H9 (cell line): Measurements from ENCODE around the gene PLCB1. TPM values are rescaled to one million over a fixed set of nuclear protein-coding genes. Genes with fewer than 3 reads are reported as not detected.

Experiments
- DNase-seq: peaks from one replicate; pipeline ENCODE4 v3.0.0-alpha.2; 2017
- H2AFZ ChIP-seq: one replicate; pipeline ENCODE4 v1.6.1; 2013; ENCODE audit warnings: mild to moderate bottlenecking, low read length, control low read depth, moderate library complexity
- H2AK5ac ChIP-seq: 2 replicates; pipeline ENCODE4 v1.6.1; 2013; ENCODE audit warnings: low read length, control low read depth, mixed read lengths; ENCODE audit not compliant: insufficient read length
- H2BK120ac ChIP-seq: one replicate; pipeline ENCODE4 v1.6.1; 2013; ENCODE audit warnings: low read depth, mild to moderate bottlenecking, low read length, control low read depth, inconsistent platforms; ENCODE audit not compliant: poor library complexity, severe bottlenecking
- H2BK12ac ChIP-seq: 2 replicates; pipeline ENCODE4 v1.6.1; 2013; ENCODE audit warnings: low read length, control low read depth, mixed read lengths, low read depth; ENCODE audit not compliant: insufficient read length
- H2BK15ac ChIP-seq: 2 replicates; pipeline ENCODE4 v1.6.1; 2013; ENCODE audit warnings: low read depth, low read length, control low read depth
- H2BK20ac ChIP-seq: one replicate; pipeline ENCODE4 v1.6.1; 2013; ENCODE audit warnings: low read depth, mild to moderate bottlenecking, low read length, control low read depth, inconsistent platforms; ENCODE audit not compliant: poor library complexity, severe bottlenecking
- H2BK5ac ChIP-seq: 2 replicates; pipeline ENCODE4 v1.6.1; 2013; ENCODE audit warnings: low read length, control low read depth, mixed read lengths; ENCODE audit not compliant: insufficient read length
- H3K14ac ChIP-seq: 2 replicates; pipeline ENCODE4 v1.6.1; 2013; ENCODE audit warnings: low read length, control low read depth; ENCODE audit not compliant: insufficient read depth
- H3K18ac ChIP-seq: 2 replicates; pipeline ENCODE4 v1.6.1; 2013; ENCODE audit warnings: low read depth, mild to moderate bottlenecking, mixed read lengths, low read length, control low read depth; ENCODE audit not compliant: insufficient read length
- H3K23ac ChIP-seq: 2 replicates; pipeline ENCODE4 v1.6.1; 2013; ENCODE audit warnings: low read length, control low read depth, mixed read lengths, low read depth; ENCODE audit not compliant: insufficient read length
- H3K23me2 ChIP-seq: 2 replicates; pipeline ENCODE4 v1.6.1; 2013; ENCODE audit warnings: low read depth, mild to moderate bottlenecking, mixed read lengths, low read length, control low read depth; ENCODE audit not compliant: insufficient read length, poor library complexity, severe bottlenecking
- H3K27ac ChIP-seq: 2 replicates; pipeline ENCODE4 v1.5.1; 2013; ENCODE audit warnings: low read length, control low read depth, mixed read lengths, low read depth; ENCODE audit not compliant: insufficient read length
- H3K27me3 ChIP-seq: 2 replicates; pipeline ENCODE4 v1.6.1; 2013; ENCODE audit warnings: low read length, control low read depth, inconsistent platforms; ENCODE audit not compliant: insufficient read depth
- H3K4ac ChIP-seq: 2 replicates; pipeline ENCODE4 v1.6.1; 2013; ENCODE audit warnings: low read depth, mild to moderate bottlenecking, control low read depth, inconsistent platforms, low read length, moderate library complexity
- H3K4me1 ChIP-seq: 2 replicates; pipeline ENCODE4 v1.6.1; 2013; ENCODE audit warnings: low read length, control low read depth, inconsistent platforms; ENCODE audit not compliant: insufficient read depth
- H3K4me2 ChIP-seq: 2 replicates; pipeline ENCODE4 v1.6.1; 2013; ENCODE audit warnings: low read length, control low read depth, mixed read lengths; ENCODE audit not compliant: insufficient read length, insufficient read depth
- H3K56ac ChIP-seq: 2 replicates; pipeline ENCODE4 v1.6.1; 2013; ENCODE audit warnings: low read depth, mild to moderate bottlenecking, mixed read lengths, low read length, control low read depth; ENCODE audit not compliant: insufficient read length
- H3K79me1 ChIP-seq: 2 replicates; pipeline ENCODE4 v1.6.1; 2013; ENCODE audit warnings: low read depth, mild to moderate bottlenecking, moderate library complexity, low read length, control low read depth, inconsistent platforms; ENCODE audit not compliant: insufficient read depth, poor library complexity, severe bottlenecking
- H3K79me2 ChIP-seq: 2 replicates; pipeline ENCODE4 v1.6.1; 2013; ENCODE audit warnings: low read length, control low read depth, inconsistent platforms; ENCODE audit not compliant: insufficient read depth
- H3K9ac ChIP-seq: 2 replicates; pipeline ENCODE4 v1.6.1; 2013; ENCODE audit warnings: low read length, control low read depth, mixed read lengths; ENCODE audit not compliant: insufficient read length; ENCODE audit errors: extremely low read depth
- H3K9me3 ChIP-seq: one replicate; pipeline ENCODE4 v1.6.1; 2013; ENCODE audit warnings: low read depth, low read length, inconsistent platforms; ENCODE audit not compliant: control insufficient read depth
- H3T11ph ChIP-seq: one replicate; pipeline ENCODE4 v1.6.1; 2013; ENCODE audit warnings: mild to moderate bottlenecking, low read length, control low read depth, inconsistent platforms
- H4K20me1 ChIP-seq: one replicate; pipeline ENCODE4 v1.6.1; 2013; ENCODE audit not compliant: control insufficient read depth, insufficient read length, insufficient read depth
- H4K5ac ChIP-seq: 2 replicates; pipeline ENCODE4 v1.6.1; 2013; ENCODE audit warnings: low read depth, mild to moderate bottlenecking, mixed read lengths, low read length, control low read depth; ENCODE audit not compliant: insufficient read length
- H4K8ac ChIP-seq: replicated peaks from 2 replicates; pipeline ENCODE4 v1.6.1; 2013; ENCODE audit warnings: low read length, control low read depth, mixed read lengths, low read depth; ENCODE audit not compliant: insufficient read length
- H4K91ac ChIP-seq: 2 replicates; pipeline ENCODE4 v1.6.1; 2013; ENCODE audit warnings: low read depth, mild to moderate bottlenecking, moderate library complexity, mixed read lengths, low read length, control low read depth; ENCODE audit not compliant: insufficient read length
- H3K27ac Mint-ChIP-seq, 3 experiments: 2 replicates in 2 of 3; 3 replicates in 1 of 3; pipeline ENCODE4 v1.8.0; 2020 to 2021; ENCODE audit warnings: mixed read lengths in 3 of 3, mild to moderate bottlenecking in 1 of 3, moderate library complexity in 1 of 3
- H3K27me3 Mint-ChIP-seq: 2 replicates; pipeline ENCODE4 v1.8.0; 2021; ENCODE audit warnings: low read depth, mild to moderate bottlenecking, moderate library complexity, mixed read lengths
- H3K36me3 Mint-ChIP-seq, 3 experiments: 2 replicates in 2 of 3; 3 replicates in 1 of 3; pipeline ENCODE4 v1.8.0; 2020 to 2021; ENCODE audit warnings: low read depth in 3 of 3, mixed read lengths in 3 of 3; ENCODE audit not compliant: insufficient read depth in 1 of 3
- H3K4me1 Mint-ChIP-seq, 2 experiments: 2 replicates each; pipeline ENCODE4 v1.8.0; 2020; ENCODE audit warnings: mixed read lengths in 2 of 2
- H3K4me3 Mint-ChIP-seq, 2 experiments: 2 replicates in 1 of 2; 3 replicates in 1 of 2; pipeline ENCODE4 v1.8.0; 2020 to 2021; ENCODE audit warnings: mild to moderate bottlenecking in 2 of 2, mixed read lengths in 2 of 2, moderate library complexity in 1 of 2
- H3K9me3 Mint-ChIP-seq, 2 experiments: 2 replicates in 1 of 2; 3 replicates in 1 of 2; pipeline ENCODE4 v1.8.0; 2020; ENCODE audit warnings: mild to moderate bottlenecking in 2 of 2, mixed read lengths in 2 of 2, moderate library complexity in 1 of 2
- WGBS: extraction: QIAGEN DNeasy Blood & Tissue Kit; methylation state at CpG from one replicate; pipeline ENCODE4 v1.1.7; 2013; ENCODE audit warnings: missing lambda C conversion rate, low lambda C conversion rate, mixed read lengths; ENCODE audit not compliant: insufficient read length; ENCODE audit errors: extremely low coverage; 5-methylcytosine and 5-hydroxymethylcytosine counted together
- total RNA-seq: library from RNA; stranded (reverse); gene quantifications from 2 replicates; pipeline ENCODE4 v1.2.1, GENCODE V29; 2021
- TF ChIP-seq, protein P1 (sequence below): fragments of 200-600 bp; sonication (generic); conservative IDR thresholded peaks from 3 replicates; pipeline ENCODE4 v1.8.0; 2021; ENCODE audit warnings: antibody characterized with exemption, mild to moderate bottlenecking

Gene PLCB1
- total RNA-seq, 1 experiment from 2014 or later, result 11.5 TPM

DNA sequence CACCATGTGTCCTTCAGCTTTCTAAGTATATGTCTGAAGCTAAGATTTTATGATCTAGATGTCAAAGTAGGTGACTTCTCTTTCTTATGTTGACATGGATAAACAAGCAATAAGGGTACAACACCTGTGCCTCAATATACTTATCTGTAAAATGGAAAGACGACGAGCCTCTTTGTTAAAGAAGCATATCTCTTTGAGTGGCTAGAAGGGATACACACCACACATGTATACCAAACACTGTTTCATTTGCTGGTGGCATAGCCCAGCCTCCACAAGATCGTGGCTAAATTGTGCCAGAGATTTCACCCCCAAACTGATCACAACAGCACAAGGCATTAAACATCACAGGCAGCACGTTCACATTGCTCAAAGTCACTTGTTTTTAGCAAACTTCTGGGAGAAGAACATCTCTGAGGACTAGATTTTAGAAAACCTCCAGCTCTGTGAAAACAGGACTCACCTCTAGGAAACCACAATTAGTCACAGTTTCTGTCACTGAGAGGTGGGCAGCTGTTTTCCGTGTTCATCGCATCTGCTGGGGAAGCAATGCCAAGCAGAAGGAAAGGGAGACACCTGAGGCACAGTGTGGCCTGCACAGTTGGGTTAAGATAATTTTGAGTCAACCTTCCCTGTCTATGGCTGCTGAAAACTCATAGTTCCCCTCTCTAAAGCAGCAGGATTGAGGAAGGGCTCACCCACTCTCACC lies 673.8 kb downstream of the PLCB1 start:
- H3K27me3 ChIP-seq, result no peaks in the 10 kb centered on the region
- peaks cover 13% of the 10 kb centered on the region; the same call in 1 of the 2 replicates for H3K4me1 ChIP-seq
- no peak overlapping the region for H4K91ac ChIP-seq
- no peaks in the 10 kb centered on the region for H3K79me2 ChIP-seq
- no peak overlapping the region for H3K4ac ChIP-seq
- H3K27ac Mint-ChIP-seq, result peak overlapping the region in 2 of 3 experiments; percentile 54 to 69; a peak in 2 of 7 replicates
- H3K9me3 ChIP-seq, result no peaks in the 10 kb centered on the region
- H2BK12ac ChIP-seq, result no peak overlapping the region
- H3T11ph ChIP-seq, result no peak overlapping the region
- no peak overlapping the region for H3K23ac ChIP-seq
- no CpG with 5 or more reads among the region's 6 CpGs for WGBS
- H2BK120ac ChIP-seq, result no peak overlapping the region
- H4K8ac ChIP-seq, result no peak overlapping the region
- no peak overlapping the region for H2BK20ac ChIP-seq
- H3K9me3 Mint-ChIP-seq, result no peaks in the 10 kb centered on the region
- no peaks in the 10 kb centered on the region for H3K79me1 ChIP-seq
- no peak overlapping the region for H3K14ac ChIP-seq
- H2BK15ac ChIP-seq, result no peak overlapping the region
- H2AK5ac ChIP-seq, result no peak overlapping the region
- H3K27ac ChIP-seq, result no peak overlapping the region
- no peaks in the 10 kb centered on the region for H3K36me3 Mint-ChIP-seq
- no peaks in the 10 kb centered on the region; the same call in 1 of the 2 replicates for H3K27me3 Mint-ChIP-seq
- no peak overlapping the region for H3K18ac ChIP-seq
- H2BK5ac ChIP-seq, result no peak overlapping the region
- TF ChIP-seq, protein P1, sequence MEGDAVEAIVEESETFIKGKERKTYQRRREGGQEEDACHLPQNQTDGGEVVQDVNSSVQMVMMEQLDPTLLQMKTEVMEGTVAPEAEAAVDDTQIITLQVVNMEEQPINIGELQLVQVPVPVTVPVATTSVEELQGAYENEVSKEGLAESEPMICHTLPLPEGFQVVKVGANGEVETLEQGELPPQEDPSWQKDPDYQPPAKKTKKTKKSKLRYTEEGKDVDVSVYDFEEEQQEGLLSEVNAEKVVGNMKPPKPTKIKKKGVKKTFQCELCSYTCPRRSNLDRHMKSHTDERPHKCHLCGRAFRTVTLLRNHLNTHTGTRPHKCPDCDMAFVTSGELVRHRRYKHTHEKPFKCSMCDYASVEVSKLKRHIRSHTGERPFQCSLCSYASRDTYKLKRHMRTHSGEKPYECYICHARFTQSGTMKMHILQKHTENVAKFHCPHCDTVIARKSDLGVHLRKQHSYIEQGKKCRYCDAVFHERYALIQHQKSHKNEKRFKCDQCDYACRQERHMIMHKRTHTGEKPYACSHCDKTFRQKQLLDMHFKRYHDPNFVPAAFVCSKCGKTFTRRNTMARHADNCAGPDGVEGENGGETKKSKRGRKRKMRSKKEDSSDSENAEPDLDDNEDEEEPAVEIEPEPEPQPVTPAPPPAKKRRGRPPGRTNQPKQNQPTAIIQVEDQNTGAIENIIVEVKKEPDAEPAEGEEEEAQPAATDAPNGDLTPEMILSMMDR, result no peak
- no peak overlapping the region for H3K9ac ChIP-seq
- H3K4me2 ChIP-seq, result no peak overlapping the region
- no peaks in the 10 kb centered on the region for H3K23me2 ChIP-seq
- DNase-seq, result no peak
- H4K20me1 ChIP-seq, result no peaks in the 10 kb centered on the region
- no peak overlapping the region for H4K5ac ChIP-seq
- H2AFZ ChIP-seq, result no peak overlapping the region
- H3K4me3 Mint-ChIP-seq, result no peak overlapping the region
- no peak overlapping the region for H3K56ac ChIP-seq
- peaks cover 46 to 51% of the 10 kb centered on the region in 2 experiments for H3K4me1 Mint-ChIP-seq
